Forelimb muscle (tissue), 1 donor: ENCODE results near the gene PCMTD2. TPM values are rescaled to one million over a fixed set of nuclear protein-coding genes. Genes with fewer than 3 reads are reported as not detected.

Experiments used
- DNase-seq: peaks from one replicate; pipeline ENCODE4 v3.0.0-alpha.2; 2013; ENCODE audit warnings: low read depth
- polyA plus RNA-seq: library from polyadenylated mRNA; unstranded; fragments of 120-200 nt; gene quantifications from one replicate; pipeline ENCODE4 v1.2.1, GENCODE V29; 2013; ENCODE audit not compliant: insufficient read length

The PCMTD2 gene
- polyA plus RNA-seq: 61.4 TPM

- no peak for DNase-seq
Measured at GRCh38 chr20:64255361-64256281, at the start of gene PCMTD2. Gene PCMTD2, plus strand, starts transcription at chr20:64255748. Its CDS starts 4,218 bp downstream, at chr20:64259966.

DNA sequence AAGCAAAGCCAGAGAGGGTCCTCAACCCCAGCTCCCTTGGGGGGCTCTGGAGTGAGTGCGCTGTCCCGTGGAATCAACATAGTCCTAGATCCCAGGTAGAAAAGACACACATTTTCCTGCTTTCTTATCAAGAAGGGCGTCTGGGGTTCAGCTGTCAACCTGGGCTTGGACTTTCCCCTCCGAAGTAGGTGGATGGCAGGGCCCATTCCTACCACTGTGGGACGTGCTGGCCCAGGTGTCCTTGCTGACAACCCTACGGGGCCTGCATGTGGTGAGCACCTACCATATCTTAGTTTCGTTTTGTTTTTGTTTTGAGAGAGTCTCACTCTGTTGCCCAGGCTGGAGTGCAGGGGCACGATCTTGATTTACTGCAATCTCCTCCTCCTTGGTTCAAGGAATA lies 48.9 kb upstream of the PCMTD2 start:
- no peak for DNase-seq

DNA sequence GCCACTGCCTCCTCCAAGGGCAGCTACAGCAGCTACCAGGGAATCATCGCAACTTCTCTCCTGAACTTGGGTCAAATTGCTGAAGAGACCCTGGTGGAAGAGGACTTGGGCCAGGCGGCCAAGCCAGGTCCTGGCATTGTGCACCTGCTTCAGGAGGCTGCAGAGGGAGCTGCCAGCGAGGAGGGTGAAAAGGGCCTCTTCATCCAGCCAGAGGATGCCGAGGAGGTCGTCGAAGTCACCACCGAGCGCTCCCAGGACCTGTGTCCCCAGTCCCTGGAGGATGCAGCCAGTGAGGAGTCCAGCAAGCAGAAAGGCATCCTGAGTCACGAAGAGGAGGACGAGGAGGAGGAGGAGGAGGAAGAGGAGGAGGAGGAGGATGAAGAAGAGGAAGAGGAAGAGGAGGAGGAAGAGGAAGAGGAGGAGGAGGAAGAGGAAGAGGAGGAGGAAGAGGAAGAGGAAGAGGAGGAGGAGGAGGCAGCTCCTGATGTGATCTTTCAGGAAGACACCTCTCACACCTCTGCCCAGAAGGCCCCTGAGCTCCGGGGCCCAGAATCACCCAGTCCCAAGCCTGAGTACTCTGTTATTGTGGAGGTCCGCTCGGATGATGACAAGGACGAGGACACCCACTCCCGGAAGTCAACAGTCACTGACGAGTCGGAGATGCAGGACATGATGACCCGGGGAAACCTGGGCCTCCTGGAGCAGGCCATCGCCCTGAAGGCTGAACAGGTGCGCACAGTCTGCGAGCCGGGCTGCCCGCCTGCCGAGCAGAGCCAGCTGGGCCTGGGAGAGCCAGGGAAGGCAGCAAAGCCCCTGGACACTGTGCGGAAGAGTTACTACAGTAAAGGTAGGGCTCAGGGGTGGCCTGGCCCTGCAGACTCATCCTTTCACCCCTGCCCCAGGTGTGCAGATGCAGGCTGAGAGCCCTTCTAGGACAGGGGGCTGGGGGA lies 47.6 kb upstream of the PCMTD2 start:
- no peak for DNase-seq

DNA sequence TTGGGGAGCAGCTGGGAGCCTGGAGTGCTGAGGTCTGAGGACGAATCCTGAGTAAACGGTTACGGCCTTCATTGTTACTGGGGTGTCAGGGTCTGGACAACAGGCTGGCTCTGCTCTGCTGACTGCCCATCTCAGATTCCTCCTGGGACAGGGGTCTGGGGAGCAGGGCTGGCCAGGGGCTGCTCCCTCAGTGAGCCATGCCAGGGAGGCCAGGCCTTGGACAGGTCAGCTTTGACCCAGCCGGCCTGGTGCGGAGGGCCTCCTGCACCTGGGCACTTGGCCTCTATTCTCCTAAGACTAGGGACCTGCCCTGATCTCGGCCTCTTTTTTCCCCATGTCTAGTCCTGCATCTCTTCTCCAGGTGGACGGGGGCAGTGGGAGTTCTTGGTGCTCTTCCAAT lies 46.4 kb upstream of the PCMTD2 start:
- DNase-seq: no peak

GRCh38 chr20:64210656-64211369 lies 44.7 kb upstream of the PCMTD2 start:
- no peak for DNase-seq

- no peak for DNase-seq
Measured at GRCh38 chr20:64211874-64212658, 43.5 kb upstream of the PCMTD2 start.

DNA sequence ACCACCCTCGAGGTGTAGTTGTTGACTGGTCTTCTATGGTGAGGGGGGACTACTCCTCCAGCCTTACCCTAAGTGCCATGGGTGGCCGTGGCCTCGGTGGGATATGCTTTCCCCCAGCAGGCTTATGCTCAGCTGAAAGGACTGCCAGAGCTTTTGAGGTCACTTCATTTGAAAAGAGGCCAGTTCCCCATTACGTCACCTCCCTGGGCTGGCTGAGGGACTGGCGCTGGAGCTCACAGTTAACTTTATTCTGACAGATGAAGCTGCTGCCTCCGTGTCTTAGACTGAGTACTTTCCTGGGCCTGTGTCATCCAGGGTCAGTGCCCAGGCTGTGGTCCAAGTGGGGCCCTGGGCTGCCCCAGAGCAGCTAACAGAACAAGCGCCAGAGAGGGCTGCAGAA lies 42.8 kb upstream of the PCMTD2 start:
- peak; percentile 54 for DNase-seq

GRCh38 chr20:64214113-64214512 lies 41.4 kb upstream of the PCMTD2 start:
- DNase-seq: no peak

GRCh38 chr20:64214952-64215351 lies 40.6 kb upstream of the PCMTD2 start:
- no peak for DNase-seq

DNA sequence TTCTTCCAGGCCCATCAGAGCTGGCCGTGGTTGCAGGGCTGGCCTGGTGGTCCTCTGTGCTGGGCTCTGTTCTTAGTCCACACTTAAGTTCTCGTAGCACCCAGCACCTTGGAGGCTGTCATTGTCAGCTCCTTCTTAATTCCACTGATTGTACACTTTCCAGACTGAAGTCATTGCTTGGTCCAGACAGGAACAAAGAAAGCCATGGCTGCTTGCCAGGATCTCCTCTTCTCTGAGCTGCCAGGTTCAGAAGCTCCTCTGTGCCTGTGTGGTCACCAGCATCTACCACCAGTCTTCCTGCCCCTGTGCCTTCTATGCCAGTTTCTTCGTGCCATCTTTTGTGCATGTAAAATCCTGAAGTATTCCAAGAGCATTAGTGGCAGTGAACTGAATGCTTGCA lies 39.5 kb upstream of the PCMTD2 start:
- DNase-seq: no peak

GRCh38 chr20:64216910-64217309 lies 38.6 kb upstream of the PCMTD2 start:
- no peak for DNase-seq

DNA sequence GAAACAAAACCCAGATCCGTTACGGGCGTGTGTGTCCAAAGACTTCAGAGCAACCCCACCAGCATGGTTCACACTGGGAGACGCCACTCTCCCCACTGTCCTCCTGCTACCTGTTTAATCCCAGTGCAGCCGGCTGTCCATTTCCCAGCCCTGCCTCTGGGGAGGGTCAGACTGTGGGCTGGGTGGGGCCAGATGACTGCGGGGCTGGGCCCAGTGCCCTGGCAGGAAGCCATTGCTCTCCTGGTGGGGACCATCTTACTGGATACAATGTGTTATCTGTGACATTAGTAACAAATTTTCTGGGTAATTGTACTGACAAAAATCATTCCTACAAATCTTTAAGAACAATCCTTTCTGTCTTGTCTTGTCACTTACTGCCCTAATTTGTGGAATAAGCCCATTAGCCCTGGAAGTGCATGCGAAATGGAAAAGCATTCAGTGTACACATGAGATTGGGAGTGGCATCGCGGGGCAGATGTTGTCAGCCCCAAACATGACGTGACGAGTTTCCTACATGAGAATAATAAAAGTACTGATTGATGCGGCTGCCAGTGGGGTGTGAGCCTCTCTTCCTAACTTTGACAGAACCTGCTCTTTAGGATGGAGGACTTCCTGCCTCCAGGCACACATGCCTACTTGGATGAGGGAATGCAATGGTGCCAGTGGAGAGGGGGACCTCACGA lies 37.9 kb upstream of the PCMTD2 start:
- no peak for DNase-seq

DNA sequence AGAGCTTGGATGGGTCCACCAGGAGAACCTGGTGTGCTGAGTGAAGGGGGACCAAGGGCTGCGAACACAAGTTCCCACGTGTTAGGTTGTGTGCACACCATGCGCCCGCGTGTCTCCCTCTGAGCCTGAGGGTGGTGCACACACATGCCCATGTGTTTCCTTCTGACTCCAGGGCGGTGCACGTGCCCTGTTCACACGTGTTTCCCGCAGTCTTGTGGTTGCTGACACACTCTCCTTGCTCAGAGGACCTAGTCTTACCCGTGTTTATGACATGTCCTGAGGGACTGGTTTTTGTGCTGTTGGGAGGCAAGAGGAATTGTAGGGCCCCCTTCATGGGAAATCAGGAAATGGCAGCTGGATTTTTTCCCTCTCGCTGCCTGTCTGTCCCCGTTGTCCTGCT lies 36.3 kb upstream of the PCMTD2 start:
- DNase-seq: no peak

- no peak for DNase-seq
Measured at GRCh38 chr20:64219730-64220129, 35.8 kb upstream of the PCMTD2 start.

DNA sequence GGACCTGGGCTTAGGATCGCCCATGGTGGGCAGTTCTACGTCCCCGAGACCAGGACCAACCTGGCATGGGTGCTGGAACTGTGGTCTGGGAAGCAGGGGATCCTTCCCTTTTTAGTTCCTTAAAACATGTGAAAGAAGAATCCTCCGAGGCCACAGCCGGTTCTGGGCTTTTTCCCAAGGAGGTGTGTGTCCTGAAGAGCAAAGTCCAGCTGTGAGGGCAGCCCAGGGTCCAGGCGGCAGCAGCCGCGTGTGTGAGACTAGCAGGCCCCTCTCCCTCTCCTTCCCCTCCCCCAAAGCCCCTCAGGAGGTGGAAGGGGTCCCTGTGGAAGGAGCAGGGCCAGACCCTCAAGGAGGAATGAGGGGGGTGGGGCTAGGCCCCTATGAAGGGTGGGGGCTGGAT lies 35.1 kb upstream of the PCMTD2 start:
- DNase-seq: no peak

DNA sequence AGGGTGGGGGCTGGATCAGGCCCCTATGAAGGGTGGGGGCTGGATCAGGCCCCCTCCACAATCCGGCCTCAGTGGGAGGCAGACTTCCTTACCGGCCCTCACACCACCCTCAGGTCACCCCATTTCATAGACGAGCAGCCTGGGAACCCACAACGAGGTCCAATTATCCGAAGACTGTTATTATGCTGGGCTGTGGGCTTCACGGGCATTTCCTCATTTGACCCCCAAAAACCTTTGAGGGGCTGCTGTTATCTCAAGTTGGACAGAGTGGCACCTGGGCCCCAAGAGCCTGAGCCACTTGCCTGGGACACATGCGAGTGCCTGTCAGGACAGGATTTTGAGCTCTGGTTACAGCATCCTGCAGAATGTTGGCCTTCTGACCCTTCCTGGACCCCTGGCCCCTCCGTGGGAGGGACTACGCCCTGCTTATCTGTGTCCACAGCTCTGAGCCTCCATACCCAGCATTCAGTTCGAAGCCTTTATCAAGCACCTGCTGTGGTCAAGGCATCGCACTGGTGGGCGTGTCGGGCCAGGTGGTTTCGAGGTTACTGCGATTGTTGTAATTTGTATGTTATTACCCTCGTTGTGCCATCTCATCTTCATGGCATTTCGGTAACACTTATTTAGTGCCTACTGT lies 34.5 kb upstream of the PCMTD2 start:
- DNase-seq: no peak

- DNase-seq: no peak
Measured at GRCh38 chr20:64222291-64222735, 33.2 kb upstream of the PCMTD2 start.

GRCh38 chr20:64222851-64223525 lies 32.6 kb upstream of the PCMTD2 start:
- no peak for DNase-seq

- DNase-seq: no peak
Measured at GRCh38 chr20:64223526-64224067, 32.0 kb upstream of the PCMTD2 start.
